HepG2 (cell line): ENCODE data around the gene UBTF. TPM values are rescaled to one million over a fixed set of nuclear protein-coding genes. Genes with fewer than 3 reads are reported as not detected.

Source experiments
- ATF7 ChIP-seq, 2 experiments: fragments of 450-650 bp in 1 of 2; sonication (generic) in 1 of 2; formaldehyde crosslinking in 1 of 2; IDR thresholded peaks; 2 replicates each; pipeline versions ENCODE4 v1.4.0 to v1.6.1; 2016 to 2020; ENCODE audit warnings: antibody characterized with exemption in 1 of 2, mild to moderate bottlenecking in 1 of 2, missing genetic modification reagents in 1 of 2
- EHMT2 ChIP-seq: fragments of 200-600 bp; sonication (generic); IDR thresholded peaks from 2 replicates; pipeline ENCODE4 v1.7.0; 2017; ENCODE audit warnings: antibody characterized with exemption, low read depth, low read length, borderline replicate concordance
- ETV6 ChIP-seq: sonication (generic); formaldehyde crosslinking; conservative IDR thresholded peaks from 2 replicates; pipeline ENCODE4 v1.4.0; 2020; ENCODE audit warnings: missing genetic modification reagents
- FOSL2 ChIP-seq: sonication (generic); formaldehyde crosslinking; IDR thresholded peaks from 2 replicates; pipeline ENCODE4 v1.4.0; 2020; ENCODE audit warnings: missing genetic modification reagents
- GZF1 ChIP-seq: sonication (generic); formaldehyde crosslinking; IDR thresholded peaks from 2 replicates; pipeline ENCODE4 v1.5.1; 2020; ENCODE audit warnings: mild to moderate bottlenecking, missing genetic modification reagents
- HNF4A ChIP-seq: sonication (generic); formaldehyde crosslinking; IDR thresholded peaks from 2 replicates; pipeline ENCODE4 v1.4.0; 2020; ENCODE audit warnings: missing genetic modification reagents
- HNRNPK ChIP-seq: fragments of 200-400 bp; formaldehyde crosslinking; IDR thresholded peaks from 2 replicates; pipeline ENCODE4 v1.6.1; 2018; ENCODE audit warnings: low read length, low read depth, moderate library complexity, mild to moderate bottlenecking; ENCODE audit not compliant: poor library complexity, severe bottlenecking
- MXD4 ChIP-seq: IDR thresholded peaks from 2 replicates; pipeline ENCODE4 v1.6.1; 2016; ENCODE audit warnings: mild to moderate bottlenecking, missing biosample characterization, missing genetic modification reagents
- POLR2AphosphoS2 ChIP-seq: IDR thresholded peaks from 2 replicates; pipeline ENCODE4 v1.6.1; 2011; ENCODE audit warnings: low read depth, low read length, improper control_type of control experiment
- RXRB ChIP-seq: IDR thresholded peaks from 2 replicates; pipeline ENCODE4 v1.6.1; 2016; ENCODE audit warnings: borderline replicate concordance, missing genetic modification reagents, missing compliant biosample characterization
- SMYD3 ChIP-seq: sonication (generic); formaldehyde crosslinking; IDR thresholded peaks from 2 replicates; pipeline ENCODE4 v1.8.1; 2023; ENCODE audit warnings: mild to moderate bottlenecking, missing genetic modification reagents
- SP2 ChIP-seq: sonication (generic); formaldehyde crosslinking; IDR thresholded peaks from 2 replicates; pipeline ENCODE4 v1.5.1; 2020; ENCODE audit warnings: mild to moderate bottlenecking, missing genetic modification reagents
- YEATS4 ChIP-seq: sonication (generic); formaldehyde crosslinking; IDR thresholded peaks from 2 replicates; pipeline ENCODE4 v1.4.0; 2020; ENCODE audit warnings: missing genetic modification reagents, borderline replicate concordance
- ZFAT ChIP-seq: sonication (generic); formaldehyde crosslinking; conservative IDR thresholded peaks from 2 replicates; pipeline ENCODE4 v1.8.1; 2023; ENCODE audit warnings: missing genetic modification reagents, inconsistent platforms
- ZNF138 ChIP-seq: sonication (generic); formaldehyde crosslinking; IDR thresholded peaks from 2 replicates; pipeline ENCODE4 v1.5.0; 2020; ENCODE audit warnings: mild to moderate bottlenecking, low read depth, missing genetic modification reagents
- ZNF354B ChIP-seq: sonication (generic); formaldehyde crosslinking; IDR thresholded peaks from 2 replicates; pipeline ENCODE4 v1.8.0; 2022; ENCODE audit warnings: mild to moderate bottlenecking, missing genetic modification reagents
- ZNF501 ChIP-seq: sonication (generic); formaldehyde crosslinking; IDR thresholded peaks from 2 replicates; pipeline ENCODE4 v1.5.1; 2020; ENCODE audit warnings: mild to moderate bottlenecking, moderate library complexity, missing genetic modification reagents
- ZNF607 ChIP-seq: sonication (generic); formaldehyde crosslinking; IDR thresholded peaks from 2 replicates; pipeline ENCODE4 v1.5.1; 2020; ENCODE audit warnings: missing genetic modification reagents, mild to moderate bottlenecking, borderline replicate concordance
- ZNF616 ChIP-seq: sonication (generic); formaldehyde crosslinking; IDR thresholded peaks from 2 replicates; pipeline ENCODE4 v1.5.0; 2020; ENCODE audit warnings: low read depth, mild to moderate bottlenecking, missing genetic modification reagents
- ZNF75D ChIP-seq: sonication (generic); formaldehyde crosslinking; IDR thresholded peaks from 2 replicates; pipeline ENCODE4 v1.8.1; 2023; ENCODE audit warnings: missing genetic modification reagents, mild to moderate bottlenecking, borderline replicate concordance
- polyA plus RNA-seq, 8 experiments: library from polyadenylated mRNA; depleted of rRNA in 3 of 8; stranded (reverse) in 7 of 8; unstranded in 1 of 8; fragments of >200 nt; fragmentation: Illumina TruSeq in 4 of 8; extraction: Trizol in 4 of 8; gene quantifications; 2 replicates each; pipeline versions ENCODE4 v1.2.1 to v1.2.3, GENCODE V29; 2011 to 2016; ENCODE audit warnings: low read depth in 4 of 8, missing spikeins in 1 of 8, mixed read lengths in 1 of 8; ENCODE audit not compliant: insufficient read depth in 1 of 8
- total RNA-seq, 5 experiments: library from RNA; depleted of rRNA; stranded (reverse); fragments of >200 nt; fragmentation: Illumina TruSeq; extraction: Trizol; gene quantifications; 2 replicates each; pipeline ENCODE4 v1.2.3, GENCODE V29; 2016; ENCODE audit warnings: low read depth in 1 of 5
- TF ChIP-seq, protein P1 (sequence below): sonication (generic); formaldehyde crosslinking; IDR thresholded peaks from 2 replicates; pipeline ENCODE4 v1.4.0; 2020; ENCODE audit warnings: missing genetic modification reagents; ENCODE audit errors: not compliant biosample characterization
- TF ChIP-seq, protein P2 (sequence below): sonication (generic); formaldehyde crosslinking; IDR thresholded peaks from 2 replicates; pipeline ENCODE4 v1.5.0; 2020; ENCODE audit warnings: missing genetic modification reagents, mild to moderate bottlenecking, borderline replicate concordance
- TF ChIP-seq, protein P3 (sequence below): sonication (generic); formaldehyde crosslinking; IDR thresholded peaks from 2 replicates; pipeline ENCODE4 v1.4.0; 2020; ENCODE audit warnings: mild to moderate bottlenecking, missing genetic modification reagents
- TF ChIP-seq, protein P4 (sequence below): sonication (generic); formaldehyde crosslinking; IDR thresholded peaks from 2 replicates; pipeline ENCODE4 v1.8.1; 2023; ENCODE audit warnings: missing genetic modification reagents, inconsistent platforms, borderline replicate concordance

Gene UBTF
- total and polyA plus RNA-seq, 2 of the 13 experiments (the other 11 are each of a cell fraction or from before 2014, with no cell fraction given): 15.2 to 60.9 TPM

DNA sequence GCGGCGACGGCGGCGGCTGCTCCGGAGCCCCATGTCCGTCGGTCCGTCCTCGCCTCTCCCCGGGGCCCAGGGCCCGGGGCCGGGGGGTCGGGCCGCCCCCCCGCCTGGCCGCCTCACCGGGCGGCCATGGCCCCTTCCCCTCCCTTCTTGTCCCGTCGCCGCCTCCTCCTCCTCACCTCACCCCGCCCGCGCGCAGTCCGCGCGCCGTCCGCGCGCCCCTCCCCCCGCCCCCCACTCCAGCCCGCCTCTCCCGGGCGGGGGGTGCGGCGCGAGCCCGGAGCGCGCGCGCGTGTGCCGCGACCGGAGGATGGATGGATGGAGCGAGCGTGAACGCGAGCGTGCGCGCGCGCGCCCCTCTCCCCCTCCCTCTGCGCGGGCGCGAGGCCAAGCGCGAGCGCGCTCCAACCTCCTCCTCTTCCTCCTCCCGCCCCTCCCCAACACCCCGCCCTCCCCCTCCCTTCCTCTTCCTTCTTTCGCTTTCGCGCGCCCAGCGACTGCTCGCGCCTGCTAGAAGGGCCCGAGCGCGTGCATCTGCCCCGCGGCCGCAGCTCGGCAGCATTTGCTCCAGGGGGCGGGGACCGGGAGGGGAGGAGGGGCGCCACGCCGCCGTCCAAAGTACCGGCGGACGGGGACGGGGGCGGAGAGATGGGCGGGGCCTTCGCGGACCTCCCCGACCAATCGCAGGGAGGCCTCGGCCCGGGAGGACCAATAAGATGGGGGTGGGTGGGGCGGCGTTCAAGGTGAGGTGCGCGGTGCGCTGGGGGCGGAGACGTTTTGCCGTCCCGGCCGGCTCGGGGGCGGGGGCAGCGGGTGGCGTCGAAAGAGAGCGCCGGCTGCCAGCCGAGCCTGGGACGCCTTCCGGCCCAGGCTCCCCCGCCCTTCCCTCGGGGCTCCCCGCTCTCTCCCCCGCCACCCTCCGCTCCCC is 19.7 kb downstream of the UBTF start, which contains the start of gene ATXN7L3 (continued):
- TF ChIP-seq POLR2AphosphoS2: no peak
- peak; percentile 62 for TF ChIP-seq HNF4A (CRISPR knock-in tag)
- TF ChIP-seq, protein P1, sequence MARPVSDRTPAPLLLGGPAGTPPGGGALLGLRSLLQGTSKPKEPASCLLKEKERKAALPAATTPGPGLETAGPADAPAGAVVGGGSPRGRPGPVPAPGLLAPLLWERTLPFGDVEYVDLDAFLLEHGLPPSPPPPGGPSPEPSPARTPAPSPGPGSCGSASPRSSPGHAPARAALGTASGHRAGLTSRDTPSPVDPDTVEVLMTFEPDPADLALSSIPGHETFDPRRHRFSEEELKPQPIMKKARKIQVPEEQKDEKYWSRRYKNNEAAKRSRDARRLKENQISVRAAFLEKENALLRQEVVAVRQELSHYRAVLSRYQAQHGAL (CRISPR knock-in tag): no peak
- no peak for TF ChIP-seq ZNF75D (CRISPR knock-in tag)
- TF ChIP-seq HNRNPK: peak; percentile 98
- no peak for TF ChIP-seq ETV6 (CRISPR knock-in tag)
- no peak for TF ChIP-seq EHMT2
- TF ChIP-seq, protein P2, sequence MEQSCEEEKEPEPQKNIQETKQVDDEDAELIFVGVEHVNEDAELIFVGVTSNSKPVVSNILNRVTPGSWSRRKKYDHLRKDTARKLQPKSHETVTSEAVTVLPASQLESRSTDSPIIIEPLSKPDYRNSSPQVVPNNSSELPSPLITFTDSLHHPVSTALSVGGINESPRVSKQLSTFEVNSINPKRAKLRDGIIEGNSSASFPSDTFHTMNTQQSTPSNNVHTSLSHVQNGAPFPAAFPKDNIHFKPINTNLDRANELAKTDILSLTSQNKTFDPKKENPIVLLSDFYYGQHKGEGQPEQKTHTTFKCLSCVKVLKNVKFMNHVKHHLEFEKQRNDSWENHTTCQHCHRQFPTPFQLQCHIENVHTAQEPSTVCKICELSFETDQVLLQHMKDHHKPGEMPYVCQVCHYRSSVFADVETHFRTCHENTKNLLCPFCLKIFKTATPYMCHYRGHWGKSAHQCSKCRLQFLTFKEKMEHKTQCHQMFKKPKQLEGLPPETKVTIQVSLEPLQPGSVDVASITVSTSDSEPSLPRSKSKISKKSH (CRISPR knock-in tag): no peak
- TF ChIP-seq YEATS4 (CRISPR knock-in tag): peak; percentile 81
- TF ChIP-seq FOSL2 (CRISPR knock-in tag): no peak; the same call in 1 of the 2 replicates
- TF ChIP-seq, protein P3, sequence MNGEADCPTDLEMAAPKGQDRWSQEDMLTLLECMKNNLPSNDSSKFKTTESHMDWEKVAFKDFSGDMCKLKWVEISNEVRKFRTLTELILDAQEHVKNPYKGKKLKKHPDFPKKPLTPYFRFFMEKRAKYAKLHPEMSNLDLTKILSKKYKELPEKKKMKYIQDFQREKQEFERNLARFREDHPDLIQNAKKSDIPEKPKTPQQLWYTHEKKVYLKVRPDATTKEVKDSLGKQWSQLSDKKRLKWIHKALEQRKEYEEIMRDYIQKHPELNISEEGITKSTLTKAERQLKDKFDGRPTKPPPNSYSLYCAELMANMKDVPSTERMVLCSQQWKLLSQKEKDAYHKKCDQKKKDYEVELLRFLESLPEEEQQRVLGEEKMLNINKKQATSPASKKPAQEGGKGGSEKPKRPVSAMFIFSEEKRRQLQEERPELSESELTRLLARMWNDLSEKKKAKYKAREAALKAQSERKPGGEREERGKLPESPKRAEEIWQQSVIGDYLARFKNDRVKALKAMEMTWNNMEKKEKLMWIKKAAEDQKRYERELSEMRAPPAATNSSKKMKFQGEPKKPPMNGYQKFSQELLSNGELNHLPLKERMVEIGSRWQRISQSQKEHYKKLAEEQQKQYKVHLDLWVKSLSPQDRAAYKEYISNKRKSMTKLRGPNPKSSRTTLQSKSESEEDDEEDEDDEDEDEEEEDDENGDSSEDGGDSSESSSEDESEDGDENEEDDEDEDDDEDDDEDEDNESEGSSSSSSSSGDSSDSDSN (CRISPR knock-in tag): no peak
- no peak for TF ChIP-seq ZNF138 (CRISPR knock-in tag)
- no peak for TF ChIP-seq ZFAT
- no peak for TF ChIP-seq ATF7 (IDR thresholded peaks at IDR 0.05)
- no peak for TF ChIP-seq ATF7 (CRISPR knock-in tag; IDR thresholded peaks at IDR 0.05)
- no peak for TF ChIP-seq SMYD3 (CRISPR knock-in tag)
- TF ChIP-seq ZNF501: no peak
- TF ChIP-seq, protein P4, sequence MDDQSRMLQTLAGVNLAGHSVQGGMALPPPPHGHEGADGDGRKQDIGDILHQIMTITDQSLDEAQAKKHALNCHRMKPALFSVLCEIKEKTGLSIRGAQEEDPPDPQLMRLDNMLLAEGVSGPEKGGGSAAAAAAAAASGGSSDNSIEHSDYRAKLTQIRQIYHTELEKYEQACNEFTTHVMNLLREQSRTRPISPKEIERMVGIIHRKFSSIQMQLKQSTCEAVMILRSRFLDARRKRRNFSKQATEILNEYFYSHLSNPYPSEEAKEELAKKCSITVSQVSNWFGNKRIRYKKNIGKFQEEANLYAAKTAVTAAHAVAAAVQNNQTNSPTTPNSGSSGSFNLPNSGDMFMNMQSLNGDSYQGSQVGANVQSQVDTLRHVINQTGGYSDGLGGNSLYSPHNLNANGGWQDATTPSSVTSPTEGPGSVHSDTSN (CRISPR knock-in tag): no peak
- TF ChIP-seq ZNF354B (CRISPR knock-in tag): no peak
- TF ChIP-seq RXRB (CRISPR knock-in tag): no peak
- TF ChIP-seq ZNF607 (CRISPR knock-in tag): no peak
- no peak for TF ChIP-seq GZF1 (CRISPR knock-in tag)
- TF ChIP-seq SP2 (CRISPR knock-in tag): peak; percentile 84
- TF ChIP-seq ZNF616 (CRISPR knock-in tag): no peak
- no peak for TF ChIP-seq MXD4 (CRISPR knock-in tag)
